HG02973 (cell line): ENCODE measurements around the gene NPB.
A peak's percentile ranks its signal among the peaks of the same experiment; 100 is the strongest.

Source experiments
- ATAC-seq: cut with Tn5 transposase; IDR thresholded peaks from one replicate; pipeline ENCODE4 v1.9.1; 2021; ENCODE audit warnings: moderate library complexity; ENCODE audit not compliant: unreplicated experiment

Gene NPB

DNA sequence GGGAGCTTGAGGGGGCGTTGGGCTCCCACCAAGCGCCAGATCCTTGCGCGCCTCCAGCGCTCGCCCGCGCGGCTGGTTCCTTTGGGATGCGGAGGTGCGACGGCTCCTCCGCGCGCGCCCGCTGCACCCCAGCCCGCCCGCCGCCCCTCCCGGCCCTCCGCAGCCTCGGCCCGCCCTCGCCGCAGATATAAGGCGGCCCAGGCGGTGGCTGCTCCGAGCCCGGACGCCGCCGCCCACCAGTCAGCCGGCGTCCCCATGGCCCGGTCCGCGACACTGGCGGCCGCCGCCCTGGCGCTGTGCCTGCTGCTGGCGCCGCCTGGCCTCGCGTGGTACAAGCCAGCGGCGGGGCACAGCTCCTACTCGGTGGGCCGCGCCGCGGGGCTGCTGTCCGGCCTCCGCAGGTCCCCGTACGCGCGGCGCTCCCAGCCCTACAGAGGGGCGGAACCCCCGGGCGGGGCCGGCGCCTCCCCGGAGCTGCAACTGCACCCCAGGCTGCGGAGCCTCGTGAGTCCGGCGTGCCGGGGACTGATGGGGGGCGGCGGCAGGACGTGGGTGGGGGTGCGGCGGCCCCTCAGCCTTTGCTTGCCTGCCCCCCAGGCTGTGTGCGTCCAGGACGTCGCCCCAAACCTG lies at the start of gene NPB:
NPB (plus strand) TSS at position 216 of the 630 bp plus-strand sequence; CDS start at position 256, 40 bp downstream.
- ATAC-seq: no peak

DNA sequence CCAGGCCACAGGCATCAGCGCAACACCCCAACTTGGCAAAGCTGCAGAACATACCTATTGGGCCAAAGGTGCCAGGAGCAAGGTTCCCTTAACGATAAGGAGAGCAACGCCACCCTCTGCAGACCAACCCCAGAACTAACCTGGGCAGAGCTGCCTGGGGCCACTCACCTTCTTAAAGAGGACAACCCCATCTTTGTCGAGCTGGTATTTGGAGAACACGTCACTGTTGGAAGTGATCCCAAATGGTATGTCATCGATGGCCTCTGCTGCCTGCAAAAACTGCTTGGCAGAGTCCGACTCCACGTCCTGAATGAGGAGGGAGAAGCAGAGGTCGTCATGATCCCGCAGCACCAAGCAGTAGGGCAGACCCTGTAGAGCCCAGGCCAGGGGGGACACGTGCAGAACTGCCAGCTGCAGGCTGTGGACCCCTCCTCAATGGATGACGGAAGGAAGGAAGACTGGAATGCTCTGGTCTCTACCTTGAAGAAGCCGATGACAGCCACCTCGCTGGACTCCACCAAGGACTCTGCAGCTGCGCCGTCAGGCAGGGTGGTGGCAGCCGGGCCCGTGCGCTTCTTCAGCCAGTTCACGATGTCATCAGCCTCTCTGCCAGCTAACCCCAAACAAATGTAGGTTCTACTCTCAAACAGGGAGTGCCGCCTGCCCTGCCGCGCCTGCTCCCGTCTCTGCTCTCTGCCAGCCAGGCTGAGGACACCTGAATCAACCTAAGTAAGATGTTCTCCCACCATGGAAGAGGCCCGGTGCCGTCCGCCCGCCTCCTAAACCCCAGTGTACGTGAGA lies 46.9 kb upstream of the NPB start:
- ATAC-seq: no peak

DNA sequence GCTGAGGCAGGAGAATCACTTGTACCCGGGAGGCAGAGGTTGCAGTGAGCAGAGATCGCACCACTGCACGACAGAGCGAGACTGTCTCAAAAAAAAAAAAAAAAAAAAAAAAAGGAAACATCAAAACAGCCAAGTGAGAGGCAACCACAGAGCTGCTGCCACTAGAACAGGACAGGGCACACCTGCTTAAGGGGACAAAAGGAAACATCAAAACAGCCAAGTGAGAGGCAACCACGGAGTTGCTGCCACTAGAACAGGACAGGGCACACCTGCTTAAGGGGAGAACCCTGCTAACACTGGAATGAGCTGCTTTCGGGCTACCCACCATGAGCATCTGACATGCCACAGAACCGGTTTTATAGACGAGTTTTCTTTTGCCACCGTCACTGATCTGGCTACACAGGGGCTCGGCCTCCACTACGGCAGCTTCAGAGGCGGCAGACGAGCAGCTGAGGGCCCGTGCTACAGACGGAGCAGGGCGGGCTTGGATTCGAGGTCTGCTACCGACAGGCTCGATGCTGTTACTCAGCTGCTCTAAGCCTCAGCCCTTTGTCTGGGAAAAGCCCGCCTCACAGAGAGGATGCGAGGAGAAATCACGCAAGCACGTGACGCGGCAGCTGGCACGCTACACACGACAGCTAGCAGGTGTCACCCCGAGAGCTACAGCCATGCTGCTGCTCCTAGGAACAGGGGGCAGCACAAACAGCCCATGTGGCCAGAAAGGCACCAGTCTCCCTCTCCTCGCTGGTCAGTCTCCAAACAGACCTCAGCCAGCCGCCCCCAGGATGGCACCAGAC lies 43.7 kb upstream of the NPB start:
- no peak for ATAC-seq

DNA sequence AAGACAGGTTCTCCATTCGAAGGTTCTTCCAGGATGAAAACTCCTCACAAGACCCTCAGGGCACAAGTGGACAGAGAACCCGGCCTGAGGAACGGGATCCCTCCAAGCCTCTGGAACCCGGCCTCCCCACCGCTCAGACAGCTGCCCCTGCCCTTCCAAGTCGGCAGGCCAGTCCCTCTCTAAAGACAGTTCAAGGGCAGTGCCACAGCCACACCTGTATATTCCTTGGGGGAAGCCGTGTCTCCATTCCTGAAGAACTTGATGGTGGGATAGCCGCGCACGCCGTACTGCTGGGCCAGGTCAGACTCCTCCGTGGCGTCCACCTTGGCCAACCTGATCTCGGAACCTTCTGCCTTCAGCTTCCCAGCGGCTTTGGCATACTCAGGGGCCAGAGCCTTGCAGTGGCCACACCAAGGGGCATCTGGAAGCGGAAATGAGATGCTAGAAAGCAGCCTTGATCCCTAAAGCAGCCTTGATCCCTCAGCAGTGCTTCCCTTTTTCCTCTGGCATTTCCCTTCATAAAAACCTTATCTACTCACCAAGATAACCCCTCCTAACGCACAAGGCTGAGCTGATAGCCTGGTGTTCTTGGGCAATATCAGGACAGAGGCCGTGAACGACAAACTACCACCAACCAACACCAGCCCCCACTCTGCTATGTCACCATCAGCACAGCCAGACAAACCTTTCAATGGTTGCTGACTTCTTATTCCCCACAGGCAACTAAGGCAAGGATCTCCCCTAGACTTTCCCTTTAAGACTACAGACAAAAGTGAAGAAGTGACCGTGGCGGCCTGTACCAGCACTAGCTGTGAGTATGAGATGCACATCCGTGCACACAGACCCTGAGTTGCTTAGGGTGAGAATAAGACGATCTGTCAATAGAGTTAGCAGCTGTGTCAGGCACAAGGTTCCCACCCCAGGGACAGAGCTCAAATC lies 42.8 kb upstream of the NPB start:
- no peak for ATAC-seq

DNA sequence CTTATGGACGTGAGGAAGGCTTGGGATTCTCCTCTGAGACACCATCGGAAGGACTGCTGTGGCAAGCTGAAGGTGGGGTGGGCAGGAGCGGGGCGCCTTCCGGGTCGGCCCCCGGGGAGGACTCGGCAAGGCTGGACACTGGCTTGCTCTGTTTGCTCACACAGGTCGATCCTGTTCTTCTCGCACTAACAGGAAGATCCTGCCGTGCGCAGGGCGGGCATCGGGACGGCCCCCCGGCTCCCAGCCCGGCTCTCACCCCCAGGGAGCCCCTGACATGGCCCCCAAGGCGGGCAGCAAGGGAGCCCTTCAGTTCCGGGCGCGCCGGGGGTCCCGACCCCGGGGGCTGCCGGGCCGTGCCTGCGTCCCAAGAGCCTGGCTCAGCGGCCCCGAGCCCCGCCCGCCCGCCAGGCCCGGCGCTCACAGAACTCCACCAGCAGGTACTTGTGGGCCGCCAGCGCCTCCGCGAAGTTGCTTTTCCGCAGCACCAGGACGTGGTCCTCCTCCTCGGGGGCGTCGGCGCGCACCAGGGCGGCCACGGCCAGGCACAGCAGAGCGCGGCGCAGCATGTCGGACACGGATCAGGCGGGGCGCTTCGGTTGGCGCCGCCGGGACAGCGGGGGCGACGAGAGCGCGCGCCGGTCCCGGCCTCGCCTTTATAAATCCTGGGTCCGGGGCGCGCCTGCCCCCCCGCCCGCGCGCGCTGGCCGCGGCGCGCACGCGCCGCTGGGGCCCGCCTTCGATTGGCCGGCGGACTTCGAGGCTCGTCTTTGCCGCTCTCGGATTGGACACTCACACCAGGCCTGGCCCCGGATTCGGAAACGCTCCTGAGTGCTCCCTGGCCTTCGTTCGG lies 41.9 kb upstream of the NPB start, which contains the start of gene P4HB:
P4HB (minus strand) TSS at position 630 of the 850 bp plus-strand sequence; CDS start at position 566, 64 bp downstream.
- ATAC-seq: no peak

DNA sequence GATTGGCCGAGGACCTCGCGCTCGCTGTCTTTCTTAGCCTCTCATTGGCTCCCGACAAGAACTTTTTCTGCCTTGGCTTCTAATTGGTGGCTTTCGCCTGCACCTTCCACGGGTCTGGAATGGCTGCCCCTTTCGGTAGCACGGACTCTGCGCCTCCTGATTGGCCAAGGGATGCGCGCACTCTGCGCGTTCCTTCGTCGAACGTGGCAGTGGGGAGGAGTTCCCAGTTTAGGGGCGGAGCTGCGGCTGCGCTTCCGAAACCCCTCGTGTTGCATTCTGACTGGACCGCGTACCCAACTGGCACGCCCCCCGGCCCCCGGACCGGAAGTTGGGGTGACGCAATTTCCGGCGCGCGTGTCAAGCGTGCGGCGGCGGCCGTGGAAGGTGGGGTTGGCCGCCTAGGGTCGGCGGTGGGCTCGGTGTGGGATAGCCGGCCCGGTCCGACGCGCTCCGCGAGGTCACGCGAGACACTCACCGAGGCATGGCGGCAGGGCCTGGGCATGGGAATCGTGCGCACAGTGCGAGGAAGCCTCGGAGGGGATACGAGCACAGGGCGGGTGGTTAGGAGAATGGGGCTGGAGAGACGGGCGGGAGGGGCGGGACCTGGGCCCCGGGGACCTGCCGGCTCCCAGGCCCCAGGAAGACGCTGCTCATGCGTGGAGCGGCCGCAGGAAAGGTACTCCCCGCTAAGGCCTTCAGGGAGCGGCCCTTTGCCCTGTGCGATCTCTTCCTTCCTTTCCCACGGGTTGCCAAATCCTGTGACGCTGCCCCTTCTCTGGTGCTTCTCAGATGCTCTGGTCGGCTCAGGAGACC lies 41.1 kb upstream of the NPB start:
- peak; percentile 71 for ATAC-seq

DNA sequence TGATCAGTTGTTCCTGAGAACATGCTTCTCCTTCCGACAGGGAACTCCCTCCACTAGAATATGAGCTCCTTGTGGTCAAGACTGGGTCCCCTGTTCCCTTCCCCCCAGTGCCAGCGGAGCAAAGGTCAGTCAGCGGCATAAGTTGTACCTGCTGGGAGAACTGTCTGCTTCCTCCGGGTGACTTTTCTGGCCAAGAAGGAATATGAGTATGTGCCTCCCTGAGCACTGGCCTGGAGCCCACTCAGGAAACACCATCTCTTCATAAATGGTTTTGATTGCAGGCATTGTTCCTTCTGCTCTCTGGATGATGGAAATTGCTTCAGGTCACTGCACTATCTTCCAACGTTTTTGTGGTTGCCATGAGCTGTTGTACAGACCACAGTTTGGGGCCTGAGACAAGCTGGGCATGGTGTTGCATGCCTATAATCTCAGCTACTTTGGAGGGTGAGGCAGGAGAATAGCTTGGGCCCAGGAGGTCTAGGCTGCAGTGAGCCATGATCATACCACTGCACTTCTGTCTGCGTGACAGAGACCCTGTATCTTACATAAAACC lies 38.8 kb upstream of the NPB start:
- ATAC-seq: no peak

DNA sequence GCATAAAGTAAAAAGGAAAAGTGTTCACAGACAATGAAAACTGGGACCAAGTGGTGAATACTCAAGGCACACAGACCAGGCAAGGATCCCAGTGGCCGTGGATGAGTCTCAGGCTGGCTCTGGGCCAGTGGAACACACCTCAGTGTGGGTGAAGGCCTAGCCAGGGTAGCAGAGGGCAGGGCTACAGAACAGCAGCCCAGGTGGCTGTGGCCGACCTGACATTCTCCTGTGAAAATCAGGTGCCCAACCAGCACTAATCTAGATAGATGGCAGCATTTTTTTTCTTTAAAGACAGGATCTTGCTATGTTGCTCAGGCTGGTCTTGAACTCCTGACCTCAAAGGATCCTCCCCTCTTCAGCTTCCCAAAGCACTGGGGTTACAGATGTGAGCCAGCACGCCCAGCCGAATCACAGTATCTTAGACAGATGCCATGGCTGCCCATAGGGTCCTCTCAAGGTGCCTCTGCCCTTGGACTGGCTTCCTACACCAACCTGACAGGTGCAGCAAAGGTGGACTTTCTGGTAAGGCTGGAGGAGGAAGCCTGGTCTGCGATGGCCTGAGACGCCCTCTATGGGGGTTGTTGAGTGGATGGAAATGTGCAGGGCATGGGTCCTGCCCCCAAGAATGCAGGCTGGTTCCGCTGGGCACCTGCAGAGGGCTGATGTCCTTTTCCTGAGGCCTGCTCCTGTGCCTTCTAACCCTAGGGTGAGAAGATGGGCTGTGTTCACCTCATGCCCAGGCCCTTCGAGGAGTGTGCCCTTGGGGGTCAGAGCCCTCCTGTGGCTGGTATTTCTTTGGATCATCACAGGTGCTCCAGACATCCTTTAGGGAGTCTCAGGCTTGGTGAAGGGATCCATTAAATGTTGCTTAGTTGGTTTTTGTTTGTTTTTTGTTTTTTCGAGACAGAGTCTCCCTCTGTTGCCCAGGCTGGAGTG lies 37.9 kb upstream of the NPB start:
- no peak for ATAC-seq

DNA sequence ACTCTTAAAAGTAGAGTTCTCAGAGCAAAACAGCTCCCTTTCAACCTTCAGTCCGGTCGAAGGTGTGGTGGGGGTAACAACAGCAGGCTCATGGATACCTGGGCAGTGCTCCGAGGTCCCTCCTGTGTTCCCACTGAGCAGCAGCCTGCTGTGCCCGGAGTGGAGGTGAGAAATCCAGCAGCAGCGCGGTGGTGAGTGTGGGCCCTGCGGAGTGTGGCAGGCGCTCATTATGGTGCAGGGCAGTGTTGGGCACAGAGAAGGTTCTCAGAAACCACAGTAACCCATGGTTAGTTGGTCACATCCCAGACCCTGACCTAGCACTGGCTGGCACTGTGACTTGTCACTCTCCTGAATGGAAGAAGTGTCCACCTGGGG lies 36.7 kb upstream of the NPB start:
- ATAC-seq: no peak

DNA sequence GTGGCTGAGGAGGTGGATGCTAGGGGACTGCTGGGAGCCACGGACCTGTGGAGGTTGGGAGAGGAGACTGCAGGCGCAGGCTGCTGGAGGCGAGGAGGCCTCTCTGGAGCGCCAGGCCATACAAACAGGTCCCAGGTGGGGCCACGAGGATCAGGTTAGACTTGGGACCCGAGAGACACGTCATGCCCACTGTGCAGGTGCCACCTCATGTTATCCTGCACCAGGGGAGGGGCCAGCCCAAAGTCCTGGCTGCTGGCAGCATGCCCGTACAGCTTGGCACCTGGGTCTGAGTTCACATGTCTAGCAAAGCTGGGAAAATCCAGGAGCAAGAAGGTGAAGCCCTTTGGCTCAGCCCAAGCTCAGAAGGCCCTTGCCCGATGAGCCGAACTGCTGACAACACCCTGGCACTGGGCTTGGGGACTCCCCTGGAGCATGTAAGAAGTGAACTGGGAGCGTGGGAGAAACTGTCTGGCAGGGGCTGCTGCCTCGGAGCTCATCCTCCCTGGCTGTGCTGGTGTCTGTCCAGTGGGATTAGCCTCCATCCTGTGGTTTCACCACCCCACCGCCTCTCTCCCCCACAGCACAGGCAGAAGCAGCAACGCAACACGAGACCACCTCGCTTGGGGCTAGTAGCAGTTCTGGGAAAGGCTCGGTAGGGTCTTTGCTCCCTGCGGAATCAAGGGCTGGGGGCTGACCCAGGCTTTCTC lies 36.2 kb upstream of the NPB start:
- no peak for ATAC-seq

DNA sequence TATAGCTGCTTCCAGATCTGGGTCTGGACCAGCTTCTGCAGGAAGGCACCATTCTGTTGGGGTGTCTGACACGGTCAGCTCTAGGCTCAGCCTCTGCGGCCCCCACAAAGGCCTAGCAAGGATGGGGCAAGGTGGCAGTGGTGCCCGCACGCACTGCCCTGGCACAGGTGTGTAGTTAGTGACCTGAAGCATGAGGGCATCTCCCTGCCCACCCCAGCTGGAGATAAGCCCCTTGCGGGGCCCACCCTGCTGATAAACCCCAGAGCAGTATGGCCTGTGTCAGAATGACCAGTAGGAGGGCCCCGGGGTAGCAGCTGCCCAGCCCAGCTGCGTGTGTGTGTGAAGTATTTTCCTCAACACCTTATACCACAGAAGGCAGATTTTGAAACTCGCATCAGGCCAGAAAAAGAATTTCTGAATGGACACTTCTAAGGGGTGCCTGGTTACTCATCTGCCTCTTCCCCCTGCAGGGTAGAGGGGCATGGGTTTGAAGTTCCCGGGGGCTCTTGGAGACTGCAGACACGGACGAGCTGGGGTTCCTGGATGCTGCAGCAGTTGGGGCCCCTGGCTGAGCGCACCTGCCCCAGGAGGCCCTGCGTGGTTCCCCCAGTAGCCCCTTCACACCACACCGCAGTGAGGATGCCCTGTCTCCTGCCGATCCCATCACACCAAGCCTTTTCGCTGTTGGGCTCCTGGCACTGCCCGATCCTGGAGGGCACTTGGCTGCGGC lies 35.4 kb upstream of the NPB start:
- no peak for ATAC-seq

DNA sequence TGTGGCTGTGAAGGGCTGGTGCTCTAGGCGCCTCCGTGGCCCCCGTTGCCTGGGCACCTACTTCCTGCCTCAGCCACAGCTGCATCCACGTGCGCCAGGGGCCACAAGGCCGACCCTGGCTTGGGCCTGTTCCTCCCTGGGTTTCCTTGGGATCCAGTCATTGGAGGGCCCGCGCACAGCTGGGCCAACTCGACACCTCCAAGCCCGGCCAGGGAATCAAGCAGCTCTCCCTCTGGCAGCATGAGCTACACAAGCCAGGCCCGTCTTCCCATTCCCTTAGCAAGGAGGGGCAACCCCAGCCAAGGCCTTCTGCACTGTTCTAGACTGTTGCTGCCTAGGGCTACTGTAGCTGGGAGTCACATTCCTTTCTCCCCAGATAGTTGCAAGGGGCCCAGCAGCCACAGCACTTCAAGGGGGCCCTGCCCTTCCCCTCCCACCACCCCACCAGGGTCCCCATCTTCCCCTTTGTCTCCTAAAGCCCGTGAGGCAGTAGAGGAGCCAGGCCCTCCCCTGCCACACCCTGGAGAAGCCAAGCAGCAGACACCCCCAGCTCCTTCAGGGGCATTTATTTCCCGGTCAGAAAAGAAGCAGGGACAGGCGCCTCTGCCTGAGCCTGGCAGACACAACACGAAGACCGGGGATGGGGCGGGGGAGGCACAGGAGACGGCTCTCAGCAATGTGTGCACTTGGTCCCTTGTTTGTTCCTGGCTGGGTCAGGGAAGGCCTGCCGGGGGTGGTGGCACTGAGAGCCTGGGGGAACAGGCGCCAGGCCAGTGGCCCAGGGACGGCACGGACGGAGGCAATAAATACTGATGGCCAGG lies 34.7 kb upstream of the NPB start:
- ATAC-seq: no peak

DNA sequence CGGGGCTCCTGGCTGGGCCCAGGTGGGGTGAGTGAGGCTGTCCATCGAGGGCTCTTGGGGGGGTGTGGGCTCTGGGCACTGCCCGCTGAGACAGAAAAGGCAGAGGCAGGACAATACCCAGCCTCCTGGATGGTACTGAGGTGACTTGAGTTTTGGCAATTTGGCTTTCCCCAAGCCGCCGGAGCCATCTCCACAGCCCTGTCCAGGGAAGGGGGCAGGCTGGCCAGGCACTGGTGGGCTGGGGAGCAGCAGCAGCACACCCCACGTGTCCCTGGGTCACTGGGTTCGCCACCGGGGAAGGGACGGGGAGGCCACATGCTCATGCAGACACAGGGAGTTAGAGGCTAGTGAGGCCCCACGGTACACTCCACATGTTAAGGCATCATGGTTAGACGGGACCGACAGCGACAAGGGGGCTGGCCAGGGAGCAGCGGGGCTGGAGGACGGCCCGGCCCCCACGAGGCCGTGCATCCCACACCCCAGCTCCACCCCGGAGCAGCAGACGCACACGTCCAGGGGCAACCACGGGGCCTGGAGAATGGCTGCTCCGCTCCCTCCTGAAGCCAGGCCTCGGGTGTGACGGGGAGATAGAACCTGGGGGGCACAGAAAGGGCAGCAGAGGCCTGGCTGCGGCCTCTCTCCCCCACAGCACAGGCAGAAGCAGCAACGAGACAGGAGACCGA lies 33.9 kb upstream of the NPB start:
- no peak for ATAC-seq

DNA sequence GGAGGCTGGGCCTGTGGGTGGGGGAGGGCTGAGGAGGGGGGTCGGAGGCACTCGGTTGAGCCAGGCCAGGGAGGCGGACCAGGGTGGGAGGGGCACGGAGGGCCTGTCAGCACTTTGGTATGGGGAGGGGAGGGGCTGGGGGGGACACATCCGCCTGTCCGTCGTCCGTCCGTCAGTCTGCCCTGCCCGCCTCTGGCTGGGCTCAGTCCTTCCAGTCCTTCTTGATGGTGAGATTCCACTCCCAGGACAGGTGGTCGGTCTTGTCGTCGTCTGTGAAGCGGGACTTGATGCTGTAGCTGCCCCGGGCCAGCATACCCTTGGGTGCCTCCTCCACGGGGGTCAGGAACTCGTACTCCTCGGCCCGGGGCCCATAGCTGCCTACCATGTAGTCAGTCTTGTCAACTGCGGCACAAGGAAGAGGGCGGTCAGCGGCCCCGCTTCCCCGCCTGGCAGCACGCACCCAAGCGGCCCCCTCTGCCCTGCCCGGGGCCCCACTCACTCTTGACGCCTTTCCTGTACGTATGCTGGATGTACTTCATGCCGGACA lies 33.3 kb upstream of the NPB start:
- ATAC-seq: no peak
